ENCODE data around the gene OAS2. TPM values are rescaled to one million over a fixed set of nuclear protein-coding genes. Genes with fewer than 3 reads are reported as not detected.
A peak's percentile ranks its signal among the peaks of the same experiment; 100 is the strongest.

OAS2 gene
- total and polyA plus RNA-seq, 10 of the 15 experiments (the other 5 are each of a cell fraction or from before 2014, with no cell fraction given), result 32.4 to 290 (median 90.2) TPM

- no peaks in the 10 kb centered on the region for H4K20me1 ChIP-seq (ENCODE audit: control insufficient read depth, insufficient read depth)
- intact Hi-C loops (cut with micrococcal nuclease; ENCODE audit: unreplicated experiment), result no loop called here
- WGBS (ENCODE audit: insufficient coverage, insufficient replicate concordance, low lambda C conversion rate, missing lambda C conversion rate), result 89% methylated on average over 9 of the region's 9 CpGs
- ATAC-seq (no peak), FAIRE-seq (no peak), DNase-seq (ENCODE audit: low read depth, low spot score) (no peak)
- no peak overlapping the region for H3K27ac ChIP-seq (ENCODE audit: control insufficient read depth, insufficient read depth)
- no peak overlapping the region for H3K9ac ChIP-seq (ENCODE audit: control insufficient read depth, insufficient read depth, low read length)
- no peaks in the 10 kb centered on the region for H3K4me1 ChIP-seq (ENCODE audit: control insufficient read depth, insufficient read depth, low read length)
- H2AFZ ChIP-seq (ENCODE audit: control insufficient read depth, low read depth, low read length), result no peak overlapping the region
- in situ Hi-C loops (cut with MboI), result no loop called here
- no peaks in the 10 kb centered on the region for H3K79me2 ChIP-seq (ENCODE audit: control insufficient read depth, insufficient read depth, low read length)
- no peak overlapping the region for H3K4me2 ChIP-seq (ENCODE audit: control insufficient read depth, insufficient read depth)
- H3K36me3 ChIP-seq (ENCODE audit: control insufficient read depth in 2 of 2, insufficient read depth in 2 of 2, low read length in 1 of 2), result peaks cover 3 to 6% of the 10 kb centered on the region in 2 experiments; a peak in 3 of 4 replicates
- H3K9me3 ChIP-seq (replicated peaks; ENCODE audit: control insufficient read depth, insufficient read depth, low read length), result no peaks in the 10 kb centered on the region; the same call in 2 of the 3 replicates
- TF ChIP-seq E4F1 (IDR thresholded peaks at IDR 0.05; ENCODE audit: borderline replicate concordance, partially characterized antibody), result no peak
- TF ChIP-seq CHD1 (IDR thresholded peaks at IDR 0.05; ENCODE audit: low read depth, low read length), result no peak
- TF ChIP-seq SUPT20H (IDR thresholded peaks at IDR 0.05; ENCODE audit: borderline replicate concordance, control insufficient read depth, low read depth, low read length), result no peak
- TF ChIP-seq SRF (IDR thresholded peaks at IDR 0.05; ENCODE audit: low read depth in 2 of 2, low read length in 2 of 2), result no peak
- TF ChIP-seq HDAC2 (IDR thresholded peaks at IDR 0.05), result no peak
- no peak for TF ChIP-seq ZNF274 (IDR thresholded peaks at IDR 0.05; ENCODE audit: insufficient read depth, insufficient read length)
- TF ChIP-seq TARDBP (IDR thresholded peaks at IDR 0.05; ENCODE audit: borderline replicate concordance), result no peak
- no peak for TF ChIP-seq CTCF (IDR thresholded peaks at IDR 0.05 in 2 of 3, conservative IDR thresholded peaks at IDR 0.05 in 1 of 3; ENCODE audit: control insufficient read depth in 2 of 3, extremely low read depth in 1 of 3, insufficient read depth in 1 of 3, low read depth in 3 of 3, low read length in 3 of 3)
- peak; percentile 22 for TF ChIP-seq PBX3 (IDR thresholded peaks at IDR 0.05; ENCODE audit: insufficient replicate concordance, low read depth, low read length)
- no peak for TF ChIP-seq MEF2A (IDR thresholded peaks at IDR 0.05; ENCODE audit: insufficient read depth, low read depth, low read length)
- no peak for TF ChIP-seq ETV6 (conservative IDR thresholded peaks at IDR 0.05 in 1 of 2, IDR thresholded peaks at IDR 0.05 in 1 of 2; ENCODE audit: borderline replicate concordance in 1 of 2, low read depth in 1 of 2)
- no peak for TF ChIP-seq TBL1XR1 (IDR thresholded peaks at IDR 0.05; ENCODE audit: low read depth, low read length)
- TF ChIP-seq BCL3 (IDR thresholded peaks at IDR 0.05; ENCODE audit: borderline replicate concordance, insufficient read depth, low read depth, low read length, poor library complexity, severe bottlenecking), result peak; percentile 71
- no peaks in the 10 kb centered on the region for H3K27me3 ChIP-seq (replicated peaks in 1 of 2; ENCODE audit: control insufficient read depth in 2 of 2, insufficient read depth in 2 of 2, low read length in 1 of 2)
- H3K4me3 ChIP-seq, result no peak overlapping the region
- BruUV-seq (replicated peaks), result no TSS peak
- ChIA-PET POLR2A (no interaction called here), SMC1A (ENCODE audit: uncharacterized antibody, unreplicated experiment) (interaction anchor here (1.0 kb wide), 1 partner anchor 16 kb away, joined by 3 read pairs; no protein-coding TSS in a partner anchor), CTCF (no interaction called here), RAD21 (ENCODE audit: unreplicated experiment) (no interaction called here)
Observed at GRCh38 chr12:113014565-113014964, 36.2 kb downstream of the OAS2 start.
